ENCODE measurements around the gene ZNF394. TPM values are rescaled to one million over a fixed set of nuclear protein-coding genes. Genes with fewer than 3 reads are reported as not detected.

The ZNF394 gene
- total RNA-seq, 2 experiments from 2014 or later: 27.2 to 31.2 TPM

DNA sequence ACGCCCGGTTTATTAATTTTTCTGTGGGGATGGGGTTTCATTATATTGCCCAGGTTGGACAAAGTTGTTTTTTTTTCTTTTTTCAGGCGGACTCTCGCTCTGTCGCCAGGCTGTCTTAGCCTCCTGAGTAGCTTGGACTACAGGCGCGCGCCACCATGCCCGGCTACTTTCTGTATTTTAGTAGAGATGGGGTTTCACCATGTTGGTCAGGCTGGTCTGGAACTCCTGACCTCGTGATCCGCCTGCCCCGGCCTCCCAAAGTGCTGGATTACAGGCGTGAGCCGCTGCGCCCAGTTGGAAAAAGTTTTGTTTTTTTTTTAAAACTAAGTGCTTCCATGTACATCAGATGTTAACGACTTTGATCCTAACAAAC is 542 bp upstream of the ZNF394 start:
- POLR2A ChIA-PET: interaction anchor here (0.8 to 3.6 kb wide), 5 partner anchors 9 to 115 kb away, joined by 3 to 21 read pairs (median 4); partner anchors contain the start of genes BUD31, PDAP1, ZNF655 and ZNF789
- CTCF ChIA-PET: interaction anchor here (0.6 to 1.2 kb wide), 2 partner anchors 58 to 93 kb away, joined by 3 read pairs; partner anchors contain the start of gene ZNF655

DNA sequence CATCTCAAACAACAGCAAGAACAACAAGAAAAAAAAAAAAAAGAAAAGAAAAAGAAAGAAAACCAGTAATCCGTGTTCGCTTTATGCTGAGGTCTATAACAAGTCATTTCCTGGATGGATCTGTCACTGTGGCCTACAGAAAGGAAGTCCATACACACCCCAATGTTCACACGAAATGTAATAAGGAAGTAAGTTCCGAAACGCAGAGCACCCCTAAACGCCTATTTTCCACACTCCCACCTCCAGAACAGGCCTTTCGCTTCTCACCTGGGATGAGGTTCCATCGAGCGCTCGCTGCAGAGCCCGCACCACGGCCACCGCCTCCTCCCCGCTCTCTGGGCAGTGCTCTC is 735 bp downstream of the ZNF394 start:
- POLR2A ChIA-PET: interaction anchor here (0.8 to 3.6 kb wide), 5 partner anchors 10 to 118 kb away, joined by 3 to 21 read pairs (median 3); partner anchors contain the start of genes ZNF655, ZNF789 and ZSCAN25
- CTCF ChIA-PET: interaction anchor here (0.6 kb wide), 1 partner anchor 517 kb away, joined by 3 read pairs; no protein-coding TSS in a partner anchor

DNA sequence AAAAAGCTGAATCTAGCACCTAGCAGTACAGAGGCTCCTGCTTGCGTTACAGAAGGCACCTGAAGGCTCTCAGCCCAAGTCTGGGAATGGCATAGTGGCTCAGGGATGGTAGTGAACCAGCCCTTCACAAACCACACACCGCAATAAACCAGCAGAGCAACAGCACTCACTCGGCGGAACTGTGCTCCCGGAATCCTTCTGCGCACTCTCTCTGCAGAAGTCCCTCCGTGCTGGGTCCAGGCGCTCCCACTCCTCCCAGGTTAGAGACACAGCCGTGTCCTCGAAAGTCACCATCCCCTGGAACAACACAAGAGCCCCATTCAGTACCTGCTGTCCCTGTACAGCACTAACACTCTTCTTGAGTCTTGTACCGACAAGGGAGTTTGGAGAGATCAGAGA is 1.5 kb downstream of the ZNF394 start:
- ChIA-PET CTCF (interaction anchor here (0.6 to 1.0 kb wide), 2 partner anchors 59 to 518 kb away, joined by 3 read pairs; no protein-coding TSS in a partner anchor), POLR2A (interaction anchor here (1.2 to 3.6 kb wide), 2 partner anchors 9 to 60 kb away, joined by 3 to 21 read pairs; partner anchors contain the start of gene ZNF655)

DNA sequence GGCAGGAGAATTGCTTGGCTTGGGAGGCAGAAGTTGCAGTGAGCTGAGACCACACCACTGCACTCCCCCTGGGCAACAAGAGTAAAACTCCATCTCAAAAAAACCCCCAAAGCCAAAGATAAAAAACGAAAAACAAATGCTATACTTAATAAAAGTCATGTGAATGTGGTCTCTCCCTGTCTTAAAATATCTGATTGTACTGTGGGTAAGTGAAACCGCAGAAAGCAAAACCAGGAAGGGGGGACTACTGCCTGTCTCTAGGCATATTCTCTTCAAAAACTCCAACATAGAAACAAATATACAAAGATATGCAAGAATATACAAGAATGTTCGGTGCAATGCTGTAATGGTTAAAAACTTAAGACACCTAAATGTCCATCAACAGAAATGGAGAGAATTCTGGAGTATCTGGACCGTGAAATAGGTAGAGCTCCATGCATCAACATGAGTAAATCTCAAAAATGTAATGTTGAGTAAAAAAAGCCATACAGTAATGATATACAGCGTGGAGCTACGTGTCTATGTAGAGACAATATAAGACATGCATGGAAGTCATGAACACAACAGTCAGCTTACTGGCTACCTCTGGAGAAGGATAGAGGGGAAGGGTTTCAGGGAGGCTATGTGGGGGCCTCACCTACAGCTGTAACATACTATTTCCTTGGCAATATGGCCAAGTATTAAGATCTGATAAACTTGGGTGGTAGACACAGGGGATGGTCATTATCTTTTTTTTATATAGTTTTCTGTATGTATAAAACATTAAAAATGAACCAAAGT is 2.1 kb downstream of the ZNF394 start:
- CTCF ChIA-PET: interaction anchor here (1.0 kb wide), 1 partner anchor 59 kb away, joined by 3 read pairs; no protein-coding TSS in a partner anchor
- POLR2A ChIA-PET: interaction anchor here (3.6 kb wide), 1 partner anchor 61 kb away, joined by 21 read pairs; the partner anchor contains the start of gene ZNF655

DNA sequence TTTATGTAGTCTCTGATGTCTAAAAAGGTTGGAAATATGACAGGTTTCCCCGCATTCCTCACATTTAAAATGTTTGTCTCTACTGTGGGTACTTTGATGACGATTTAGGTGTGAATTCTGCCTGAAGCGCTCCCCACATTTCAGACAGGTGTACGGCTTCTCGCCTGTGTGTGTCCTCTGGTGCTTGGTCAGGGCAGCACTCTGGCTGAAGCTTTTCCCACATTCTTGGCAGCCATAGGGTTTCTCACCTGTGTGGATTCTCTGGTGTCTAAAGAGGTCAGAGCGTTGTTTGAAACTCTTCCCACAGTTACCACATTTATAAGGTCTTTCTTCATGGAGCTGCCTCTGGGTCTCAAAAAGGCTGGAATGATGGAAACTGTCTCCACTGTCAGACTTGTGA is 6.3 kb downstream of the ZNF394 start:
- POLR2A ChIA-PET: no interaction called here
- CTCF ChIA-PET: no interaction called here

DNA sequence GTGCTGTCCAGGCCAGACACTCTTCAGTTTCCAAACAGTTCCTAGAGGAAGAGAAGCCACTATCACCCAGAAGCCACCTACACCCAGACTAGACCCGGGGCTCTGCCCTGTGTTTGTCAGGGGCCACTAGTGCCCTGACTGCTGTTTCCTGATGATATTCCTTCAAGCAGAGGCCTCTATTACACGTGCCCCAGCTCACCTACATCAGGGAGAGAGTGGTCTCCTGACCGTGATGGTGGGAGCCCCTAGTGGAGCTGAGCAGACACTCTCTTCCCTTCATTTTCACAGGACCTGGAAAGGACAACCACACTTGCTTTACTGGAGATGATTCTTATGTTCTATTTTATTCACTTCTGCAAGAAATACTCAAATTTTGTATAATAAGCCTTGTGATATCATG is 9.2 kb downstream of the ZNF394 start:
- ChIA-PET POLR2A (interaction anchor here (0.8 kb wide), 1 partner anchor 9 kb away, joined by 4 read pairs; the partner anchor contains the start of gene ZNF394), CTCF (no interaction called here)

DNA sequence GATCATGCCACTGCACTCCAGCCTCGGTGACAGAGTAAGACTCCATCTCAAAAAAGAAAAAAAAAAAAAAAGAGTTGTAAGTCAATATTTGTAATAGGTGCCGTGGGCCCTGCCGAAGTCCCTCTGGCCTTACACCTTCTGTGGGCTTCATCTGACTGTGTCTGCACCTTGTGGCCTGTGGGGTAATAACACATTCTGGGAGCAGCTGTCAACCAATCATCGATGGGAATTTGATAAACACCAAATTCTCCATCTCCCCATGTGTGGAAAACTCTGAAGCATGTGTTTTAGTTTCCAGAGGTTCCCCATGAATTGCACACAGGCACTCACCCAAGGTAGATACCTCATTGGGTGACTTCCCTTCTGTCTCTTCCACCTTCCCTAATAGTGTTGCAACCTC is 10.8 kb downstream of the ZNF394 start:
- CTCF ChIA-PET: no interaction called here

DNA sequence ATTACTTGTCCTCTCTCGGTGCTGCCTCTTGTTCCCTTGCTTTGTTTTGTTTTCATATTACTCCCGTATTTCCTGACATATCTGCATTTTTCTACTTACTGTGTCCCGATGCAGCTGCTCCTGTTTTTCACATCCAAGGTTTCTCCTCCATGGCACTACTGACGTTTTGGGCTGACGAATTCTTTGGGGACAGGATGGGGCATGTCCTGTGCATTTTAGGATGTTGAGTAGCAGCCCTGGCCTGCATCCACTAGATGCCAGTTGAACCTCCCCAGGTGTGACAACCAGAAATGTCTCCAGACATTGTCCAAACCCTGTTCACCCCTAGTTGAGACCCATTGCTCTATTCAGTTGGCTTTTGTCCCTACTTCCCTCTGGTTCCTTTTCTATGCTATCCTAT is 15.0 kb downstream of the ZNF394 start:
- CTCF ChIA-PET: no interaction called here
- POLR2A ChIA-PET: no interaction called here

More for the DNA sequence above, 10.8 kb downstream of the ZNF394 start:
- POLR2A ChIA-PET: interaction anchor here (0.7 to 1.3 kb wide), 2 partner anchors 10 to 561 kb away, joined by 3 to 4 read pairs; no protein-coding TSS in a partner anchor

DNA sequence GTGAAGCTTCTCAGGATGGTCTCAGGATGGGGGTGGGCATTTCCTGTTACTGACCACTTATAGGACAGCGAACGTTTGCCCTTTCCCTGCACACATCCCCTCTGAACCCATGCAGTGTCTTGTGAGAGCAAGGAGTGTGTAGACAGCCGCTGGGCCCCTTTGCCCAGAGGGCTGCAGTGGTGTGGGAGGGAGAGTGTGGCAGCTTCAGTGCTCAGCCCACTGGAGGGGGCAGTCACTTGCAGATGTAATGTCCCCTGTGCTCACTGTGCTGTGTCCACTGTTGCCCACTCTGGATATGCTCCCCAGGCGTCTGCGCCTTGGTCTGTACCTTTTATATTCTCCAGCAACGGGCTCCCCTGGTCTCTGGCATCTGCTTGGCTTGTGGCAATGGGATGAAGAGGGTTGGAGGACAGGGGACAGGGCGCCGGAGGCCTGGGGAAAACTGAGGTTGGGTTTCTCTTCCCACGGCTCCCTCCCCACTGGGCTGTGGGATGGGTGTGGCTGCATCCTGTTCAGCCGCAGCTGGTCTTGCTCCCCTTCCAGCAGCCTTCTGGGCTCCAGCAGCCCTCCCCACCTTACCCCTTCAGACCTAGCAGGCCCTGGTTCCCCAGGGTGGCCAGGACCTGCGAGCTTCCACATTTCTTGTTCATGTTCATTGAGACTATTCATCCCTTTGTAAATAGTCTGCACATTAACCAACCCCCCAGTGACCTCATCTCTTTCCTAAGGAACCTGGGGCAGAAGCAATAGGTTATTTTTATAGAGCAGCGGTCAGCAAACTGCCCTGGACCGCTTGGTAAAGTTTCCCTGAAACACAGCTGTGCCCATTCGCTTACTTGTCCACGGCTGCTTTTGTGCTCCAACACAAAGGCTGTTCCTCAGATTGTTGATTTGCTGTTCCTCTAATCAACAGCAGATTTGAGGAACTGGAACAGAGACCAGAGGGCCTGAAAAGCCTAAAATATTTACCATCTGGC is 21.3 kb downstream of the ZNF394 start:
- ChIA-PET POLR2A (interaction anchor here (0.5 kb wide), 2 partner anchors 9 to 77 kb away, joined by 3 to 5 read pairs; no protein-coding TSS in a partner anchor), CTCF (interaction anchor here (1.0 kb wide), 1 partner anchor 25 kb away, joined by 4 read pairs; the partner anchor contains the start of gene ZKSCAN5)

DNA sequence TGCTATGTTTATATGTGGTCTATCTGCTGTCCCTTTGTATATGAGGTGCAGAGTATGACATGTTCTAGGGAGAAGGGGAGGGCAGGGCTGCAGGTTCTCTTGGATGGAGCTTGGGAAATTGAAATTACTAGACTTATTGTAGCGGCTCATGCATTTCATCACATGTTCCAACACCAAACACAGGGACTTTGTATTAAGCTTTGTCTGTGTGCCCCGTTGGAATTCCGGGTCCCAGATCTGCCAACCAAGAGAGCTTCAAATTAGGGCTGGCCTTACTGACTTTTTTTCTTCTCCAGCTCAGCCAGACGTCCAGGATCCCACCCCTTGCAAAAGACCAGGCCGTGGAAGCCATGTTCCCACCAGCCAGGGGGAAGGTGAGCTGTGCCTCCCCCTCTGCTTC is 24.0 kb downstream of the ZNF394 start:
- ChIA-PET CTCF (interaction anchor here (0.9 kb wide), 1 partner anchor 11 kb away, joined by 3 read pairs; no protein-coding TSS in a partner anchor), POLR2A (interaction anchor here (0.6 to 1.1 kb wide), 2 partner anchors 14 to 573 kb away, joined by 3 to 6 read pairs; no protein-coding TSS in a partner anchor)

DNA sequence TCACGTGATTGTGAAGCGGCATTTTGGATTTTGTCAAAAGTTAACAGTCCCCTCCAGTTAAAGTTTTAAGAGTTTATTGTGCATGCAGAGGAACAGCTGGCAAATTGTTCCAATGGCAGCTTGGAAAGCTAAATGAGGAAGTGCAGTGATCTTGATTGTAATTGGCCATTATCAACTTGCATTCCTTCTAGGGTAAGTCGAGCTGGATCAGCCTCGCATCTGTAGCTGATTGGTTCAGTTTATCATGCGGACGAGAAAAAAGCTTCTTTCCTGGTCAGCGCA is 26.8 kb downstream of the ZNF394 start:
- CTCF ChIA-PET: no interaction called here
- POLR2A ChIA-PET: interaction anchor here (0.7 to 1.3 kb wide), 3 partner anchors 13 to 85 kb away, joined by 3 read pairs; partner anchors contain the start of genes ZNF394 and ZNF655

DNA sequence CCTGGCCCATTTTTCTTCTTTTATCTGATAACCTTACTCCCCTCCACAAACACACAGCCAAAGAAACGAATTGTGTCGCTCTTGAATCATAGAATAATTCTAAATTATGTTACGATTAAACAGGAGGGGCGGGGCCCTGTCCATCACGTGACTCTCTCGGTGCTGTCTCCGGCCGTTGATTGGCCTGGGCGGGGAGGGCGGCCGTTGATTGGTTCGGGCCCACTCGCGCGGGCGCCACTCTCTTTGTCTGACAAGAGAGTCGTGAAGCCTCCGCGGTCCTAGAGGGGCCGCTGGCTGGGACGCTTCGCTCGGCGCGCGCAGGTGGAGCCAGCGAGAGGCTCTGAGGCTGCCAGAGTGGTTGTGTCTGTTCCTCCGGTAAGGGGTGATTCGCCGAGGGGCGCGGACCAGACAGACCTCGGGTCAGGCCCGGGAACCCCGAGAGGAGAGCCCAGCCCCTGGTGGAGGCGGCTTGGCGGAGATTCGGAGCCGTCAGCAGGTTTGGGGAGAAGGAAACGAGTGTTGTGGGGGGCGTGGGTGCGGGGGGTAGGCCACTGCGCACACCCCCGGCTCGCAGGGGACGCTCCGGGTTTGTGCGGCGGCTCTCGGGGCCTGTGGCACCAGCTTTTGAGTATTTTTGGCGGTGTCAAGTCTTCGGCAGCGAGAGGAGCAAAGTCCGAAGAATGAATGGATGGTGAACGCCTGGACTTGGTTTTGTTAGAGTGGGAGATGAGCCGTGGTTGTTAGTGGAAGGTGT is 27.3 kb downstream of the ZNF394 start, which contains the start of gene ZNF789:
Gene ZNF789 (plus strand): TSS at position 330 of the 754 bp plus-strand sequence. CDS start 3,567 bp downstream, outside the sequence.
- ChIA-PET CTCF (interaction anchor here (0.8 kb wide), 1 partner anchor 22 kb away, joined by 3 read pairs; no protein-coding TSS in a partner anchor), POLR2A (interaction anchor here (0.7 to 1.3 kb wide), 4 partner anchors 13 to 86 kb away, joined by 3 to 5 read pairs (median 3); partner anchors contain the start of genes CPSF4, PTCD1, ZNF394 and ZNF655)

DNA sequence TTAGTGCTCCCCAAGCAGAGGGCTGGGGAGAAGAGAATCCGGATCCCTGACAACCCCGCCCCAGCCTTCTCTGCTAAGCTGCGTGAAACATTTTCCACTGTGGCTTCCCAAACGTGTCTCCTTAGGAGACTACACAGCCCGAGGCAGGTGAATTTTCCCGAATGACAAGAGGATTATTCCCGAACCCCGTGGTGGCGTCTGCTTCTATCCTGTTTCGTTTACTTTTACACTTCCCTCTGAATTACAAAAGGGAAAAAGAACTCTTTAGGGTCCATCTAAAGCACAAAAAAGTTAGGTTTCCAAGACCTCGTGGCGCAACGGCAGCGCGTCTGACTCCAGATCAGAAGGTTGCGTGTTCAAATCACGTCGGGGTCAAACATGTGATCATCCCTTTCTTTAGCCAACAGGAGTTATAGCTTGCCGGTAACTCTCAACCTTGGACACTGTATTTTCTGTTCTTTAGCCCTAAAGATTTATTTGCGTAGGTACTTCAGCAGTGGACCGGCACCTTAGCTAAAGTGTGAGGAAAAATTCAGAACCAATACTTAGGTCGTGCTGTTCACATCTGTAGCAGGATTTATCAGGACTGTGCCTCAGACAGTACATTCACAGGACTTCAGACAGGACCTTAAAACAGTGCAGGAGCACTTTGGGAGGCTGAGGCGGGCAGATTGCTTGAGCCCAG is 30.6 kb downstream of the ZNF394 start:
- CTCF ChIA-PET: no interaction called here

DNA sequence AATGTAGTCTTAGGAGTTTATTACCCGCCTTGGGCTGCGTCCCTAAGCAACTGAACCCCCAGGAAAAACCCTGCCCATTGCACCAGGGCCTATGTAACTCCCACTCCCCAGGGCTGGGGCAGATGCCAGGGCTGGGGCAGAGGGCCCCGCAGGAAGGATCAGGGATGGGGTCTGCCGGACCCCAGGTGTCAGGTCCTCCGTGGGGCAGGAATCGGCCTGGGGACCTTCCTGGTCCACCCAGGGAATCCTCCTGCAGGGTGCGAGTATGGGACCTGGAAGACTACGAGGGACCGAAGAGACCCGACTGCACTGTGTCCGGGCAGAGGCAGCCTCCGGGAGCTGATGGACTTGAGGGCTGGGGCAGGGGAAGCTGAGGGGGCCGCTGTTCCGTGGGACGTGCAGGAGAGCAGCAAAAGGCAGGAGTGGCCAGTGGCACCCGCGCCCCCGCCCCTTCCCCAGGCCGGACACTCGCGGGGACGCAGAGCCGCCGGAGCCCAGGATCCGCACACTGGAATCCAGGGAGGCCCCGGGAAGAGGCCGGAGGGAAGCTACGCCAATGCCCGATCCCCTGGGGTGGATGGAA is 31.7 kb downstream of the ZNF394 start:
- POLR2A ChIA-PET: no interaction called here
- CTCF ChIA-PET: no interaction called here

More for the DNA sequence above, 30.6 kb downstream of the ZNF394 start:
- POLR2A ChIA-PET: no interaction called here

DNA sequence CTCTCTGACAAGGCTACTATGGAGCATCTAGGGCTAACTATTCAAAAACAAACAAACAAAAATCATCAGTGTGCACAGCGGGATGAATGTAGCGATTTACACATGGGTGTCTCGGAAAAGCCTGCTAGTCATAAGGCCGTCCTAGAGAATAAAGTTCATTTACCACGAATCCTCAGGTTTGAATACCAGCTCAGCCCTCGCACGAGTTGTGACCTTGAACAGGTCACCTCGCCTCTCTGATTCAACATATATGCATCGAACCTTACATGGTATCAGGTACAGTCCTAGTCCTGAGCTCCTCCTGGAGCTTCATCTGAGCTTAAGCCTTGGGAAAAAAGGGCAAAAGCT is 34.7 kb downstream of the ZNF394 start:
- ChIA-PET CTCF (interaction anchor here (1.0 kb wide), 2 partner anchors 10 to 13 kb away, joined by 3 read pairs; no protein-coding TSS in a partner anchor), POLR2A (interaction anchor here (0.7 to 1.0 kb wide), 2 partner anchors 57 to 64 kb away, joined by 3 to 4 read pairs; partner anchors contain the start of genes BUD31 and PDAP1)

DNA sequence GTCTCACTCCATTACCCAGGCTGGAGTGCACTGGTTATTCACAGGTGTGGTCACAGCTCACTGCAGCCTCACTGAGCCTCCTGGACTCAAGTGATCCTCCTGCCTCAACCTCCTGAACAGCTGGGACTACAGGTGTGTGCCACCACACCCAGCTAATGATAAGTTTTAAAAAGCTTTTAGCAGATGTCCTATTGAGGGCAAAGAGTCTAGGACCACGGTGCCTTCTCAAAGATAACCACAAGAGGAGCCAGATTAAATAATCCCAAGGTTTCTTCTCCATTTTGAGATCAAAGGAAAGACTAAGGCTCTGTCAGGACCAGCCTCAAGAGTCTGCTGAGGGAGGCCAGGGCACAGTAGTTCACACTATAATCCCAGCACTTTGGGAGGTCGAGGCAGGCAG is 38.9 kb downstream of the ZNF394 start:
- ChIA-PET CTCF (no interaction called here), POLR2A (no interaction called here)

DNA sequence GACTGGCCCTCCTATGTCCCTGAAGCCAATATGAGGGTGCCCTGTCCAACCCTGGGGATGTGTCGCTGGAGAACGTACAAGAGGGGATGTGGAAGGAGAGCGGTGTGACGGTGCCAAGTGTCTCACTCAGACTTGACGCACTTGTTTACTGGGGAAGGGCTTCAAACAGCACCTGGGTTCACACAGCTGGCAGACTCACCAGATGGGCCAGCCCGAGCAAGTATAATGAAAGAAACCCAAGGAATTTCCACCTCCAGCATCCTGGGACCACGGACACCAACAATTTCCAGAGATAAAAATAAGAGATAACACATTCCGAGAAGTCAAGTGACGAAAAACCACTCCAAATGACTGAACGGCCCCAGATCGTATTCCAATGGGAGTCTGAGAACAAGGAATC is 39.4 kb downstream of the ZNF394 start:
- ChIA-PET POLR2A (no interaction called here), CTCF (no interaction called here)

DNA sequence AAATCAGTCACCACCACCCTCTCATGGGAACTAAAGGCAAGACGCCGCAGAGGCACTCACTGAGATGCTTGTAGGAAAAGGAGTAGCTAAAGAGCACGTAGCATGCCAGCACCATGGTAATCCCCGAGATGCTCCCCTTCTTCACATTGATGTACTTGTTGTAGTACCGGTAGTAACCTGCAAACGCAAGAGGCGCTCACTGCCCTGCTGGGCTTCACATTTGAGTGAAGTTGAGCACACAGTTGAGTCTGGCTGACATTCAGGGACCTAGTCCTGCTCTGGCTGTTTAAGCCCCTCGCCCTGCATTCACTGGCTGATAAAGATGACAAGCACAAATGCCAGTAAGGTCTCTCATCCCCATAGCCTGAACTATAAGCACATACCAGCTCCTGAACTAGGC is 41.0 kb downstream of the ZNF394 start:
- CTCF ChIA-PET: no interaction called here
- POLR2A ChIA-PET: interaction anchor here (0.6 kb wide), 1 partner anchor 9 kb away, joined by 3 read pairs; no protein-coding TSS in a partner anchor
